ENCODE data around the gene TUT4. TPM values are rescaled to one million over a fixed set of nuclear protein-coding genes. Genes with fewer than 3 reads are reported as not detected.

Gene TUT4
- total and polyA plus RNA-seq, 7 donors, result 13.3 to 70.5 (median 50.3) TPM

GRCh38 chr1:52416811-52417210, 136.1 kb downstream of the TUT4 start:
- TF ChIP-seq CTCF (IDR thresholded peaks at IDR 0.05), result no peak
- Histone ChIP-seq H3K27me3 (ENCODE audit: insufficient read depth in 3 of 3, low read length in 2 of 3) (no peaks in the 10 kb centered on the region), H3K27ac (no peak overlapping the region), H3K9me3 (no peaks in the 10 kb centered on the region), H3K36me3 (ENCODE audit: insufficient read depth in 1 of 2, low read depth in 1 of 2) (peaks cover 14 to 100% of the 10 kb centered on the region in 2 donors), H3K4me1 (no peaks in the 10 kb centered on the region), H3K4me3 (no peak overlapping the region)
- ATAC-seq, result no peak
- intact Hi-C loops (cut with DNase I), result loop anchor here in 1 of 2 donors (10.0 kb wide), 1 partner anchor 48 kb away; no protein-coding TSS in a partner anchor
- 63 to 72% (median 69%) methylated on average over 2 of the region's 2 CpGs for WGBS, 3 donors
- no peak for DNase-seq

GRCh38 chr1:52414942-52415341, 137.9 kb downstream of the TUT4 start:
- Histone ChIP-seq H3K36me3 (ENCODE audit: insufficient read depth in 1 of 2, low read depth in 1 of 2) (peaks cover 22 to 100% of the 10 kb centered on the region in 2 donors), H3K27ac (no peak overlapping the region), H3K4me1 (no peaks in the 10 kb centered on the region), H3K9me3 (no peaks in the 10 kb centered on the region), H3K27me3 (ENCODE audit: insufficient read depth in 3 of 3, low read length in 2 of 3) (no peaks in the 10 kb centered on the region), H3K4me3 (no peak overlapping the region)
- no peak for TF ChIP-seq CTCF (IDR thresholded peaks at IDR 0.05)
- DNase-seq (no peak), ATAC-seq (peak in 1 of 4 donors; percentile 15)
- intact Hi-C loops (cut with DNase I), result loop anchor here in 1 of 2 donors (10.0 kb wide), 1 partner anchor 50 kb away; no protein-coding TSS in a partner anchor

- no peak for DNase-seq
- ATAC-seq, result peak in 2 of 4 donors; percentile 43 to 54
- WGBS, 3 donors, result 89 to 93% (median 89%) methylated on average over 10 of the region's 10 CpGs
- Histone ChIP-seq H3K36me3 (ENCODE audit: insufficient read depth in 1 of 2, low read depth in 1 of 2) (peaks cover 25 to 100% of the 10 kb centered on the region in 2 donors), H3K27me3 (ENCODE audit: insufficient read depth in 3 of 3, low read length in 2 of 3) (no peaks in the 10 kb centered on the region), H3K9me3 (no peaks in the 10 kb centered on the region), H3K27ac (no peak overlapping the region), H3K4me3 (no peak overlapping the region), H3K4me1 (no peaks in the 10 kb centered on the region)
- intact Hi-C loops (cut with DNase I), result loop anchor here in 1 of 2 donors (10.0 kb wide), 1 partner anchor 51 kb away; no protein-coding TSS in a partner anchor
- TF ChIP-seq CTCF (IDR thresholded peaks at IDR 0.05), result no peak
Observed at GRCh38 chr1:52413410-52413989, 139.4 kb downstream of the TUT4 start.

GRCh38 chr1:52404975-52405338, 147.9 kb downstream of the TUT4 start:
- ATAC-seq (no peak), DNase-seq (no peak)
- H3K9me3 ChIP-seq, result no peaks in the 10 kb centered on the region
- peaks cover 6 to 43% of the 10 kb centered on the region in 2 donors for H3K36me3 ChIP-seq (ENCODE audit: insufficient read depth in 1 of 2, low read depth in 1 of 2)
- H3K4me3 ChIP-seq, result peak overlapping the region; percentile 92
- no peaks in the 10 kb centered on the region for H3K27me3 ChIP-seq (ENCODE audit: insufficient read depth in 3 of 3, low read length in 2 of 3)
- WGBS, 3 donors, result 1 to 2% (median 2%) methylated on average over 8 of the region's 8 CpGs
- intact Hi-C loops (cut with DNase I), result loop anchor here in 1 of 2 donors (2.0 kb wide), 1 partner anchor 38 kb away; the partner anchor contains the start of gene CC2D1B
- TF ChIP-seq CTCF (IDR thresholded peaks at IDR 0.05), result no peak
- peak overlapping the region; percentile 95 for H3K27ac ChIP-seq
- H3K4me1 ChIP-seq, result peaks cover 15% of the 10 kb centered on the region

Measured in psoas muscle (tissue), 8 donors.